Left hindlimb (tissue), 1 donor: ENCODE results near the gene ENPEP.
"Not testable (repeated sequence)": the region's sequence is repeated elsewhere in the genome, so short reads cannot be mapped to it uniquely, and the experiment has no call there.

Experiments used
- DNase-seq: peaks from one replicate; pipeline ENCODE4 v3.0.0-alpha.2; 2018

Gene ENPEP

DNA sequence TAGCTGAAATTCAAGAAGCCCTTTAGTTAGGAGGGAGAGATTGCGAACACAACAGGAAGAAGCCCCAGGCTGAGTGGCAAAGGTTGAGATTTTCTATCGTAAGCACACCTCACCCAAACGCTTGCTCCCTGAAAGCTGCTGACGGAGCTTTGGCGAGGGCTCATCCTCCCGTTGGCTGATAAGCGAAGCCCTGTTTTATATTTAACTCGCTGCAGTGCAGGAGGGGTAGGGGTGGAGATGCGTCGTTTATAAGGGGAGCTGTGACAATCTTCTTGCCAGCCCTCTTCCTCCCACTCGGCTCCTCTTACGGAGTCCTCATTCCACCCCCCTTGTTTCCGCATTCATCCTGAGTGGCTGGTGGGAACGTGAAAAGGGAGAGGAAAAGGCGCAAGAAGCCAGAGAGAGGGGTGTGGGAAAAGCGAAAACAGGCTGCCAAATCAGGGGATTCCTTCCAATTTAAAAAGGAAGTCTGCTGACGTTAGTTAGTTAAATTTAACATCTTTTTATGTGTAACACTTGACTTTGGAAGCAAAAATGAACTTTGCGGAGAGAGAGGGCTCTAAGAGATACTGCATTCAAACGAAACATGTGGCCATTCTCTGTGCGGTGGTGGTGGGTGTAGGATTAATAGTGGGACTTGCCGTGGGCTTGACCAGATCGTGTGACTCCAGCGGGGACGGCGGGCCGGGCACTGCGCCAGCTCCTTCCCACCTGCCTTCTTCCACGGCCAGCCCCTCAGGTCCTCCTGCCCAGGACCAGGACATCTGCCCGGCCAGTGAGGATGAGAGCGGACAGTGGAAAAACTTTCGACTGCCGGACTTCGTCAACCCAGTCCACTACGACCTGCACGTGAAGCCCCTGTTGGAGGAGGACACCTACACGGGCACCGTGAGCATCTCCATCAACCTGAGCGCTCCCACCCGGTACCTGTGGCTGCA, at the start of gene ENPEP:
TSS of gene ENPEP (plus strand) at position 275 of the 938 bp plus-strand sequence. CDS start at position 535, 260 bp downstream.
- peak; percentile 78 for DNase-seq

DNA sequence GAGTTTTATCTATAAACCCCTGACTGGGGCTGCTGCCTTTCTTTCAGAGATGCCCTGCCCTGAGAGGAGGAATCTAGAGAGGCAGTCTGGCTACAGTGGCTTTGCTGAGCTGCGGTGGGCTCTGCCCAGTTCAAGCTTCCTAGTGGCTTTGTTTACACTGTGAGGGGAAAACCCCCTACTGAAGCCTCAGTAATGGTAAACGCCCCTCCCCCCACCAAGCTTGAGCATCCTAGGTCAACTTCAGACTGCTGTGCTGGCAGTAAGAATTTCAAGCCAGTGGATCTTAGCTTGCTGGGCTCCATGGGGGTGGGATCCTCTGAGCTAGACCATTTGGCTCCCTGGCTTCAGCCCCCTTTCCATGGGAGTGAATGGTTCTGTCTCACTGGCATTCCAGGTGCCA, 44.1 kb upstream of the ENPEP start:
- DNase-seq: not testable (repeated sequence)

- DNase-seq: not testable (repeated sequence)
These were observed 38.7 kb upstream of the ENPEP start for GRCh38 chr4:110437292-110437691.

DNA sequence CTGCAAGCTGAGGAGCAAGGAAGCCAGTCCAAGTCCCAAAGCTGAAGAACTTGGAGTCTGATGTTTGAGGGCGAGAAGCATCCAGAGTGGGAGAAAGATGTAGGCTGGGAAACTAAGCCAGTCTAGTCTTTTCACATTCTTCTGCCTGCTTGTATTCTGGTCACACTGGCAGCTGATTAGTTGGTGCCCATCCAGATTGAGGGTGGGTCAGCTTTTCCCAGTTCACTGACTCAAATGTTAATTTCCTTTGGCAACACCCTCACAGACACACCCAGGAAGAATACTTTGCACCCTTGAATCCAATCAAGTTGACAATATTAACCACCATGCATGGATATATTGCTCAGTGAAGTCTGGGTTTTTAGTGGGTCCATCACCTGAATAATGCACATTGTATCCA, 36.7 kb upstream of the ENPEP start:
- not testable (repeated sequence) for DNase-seq

DNA sequence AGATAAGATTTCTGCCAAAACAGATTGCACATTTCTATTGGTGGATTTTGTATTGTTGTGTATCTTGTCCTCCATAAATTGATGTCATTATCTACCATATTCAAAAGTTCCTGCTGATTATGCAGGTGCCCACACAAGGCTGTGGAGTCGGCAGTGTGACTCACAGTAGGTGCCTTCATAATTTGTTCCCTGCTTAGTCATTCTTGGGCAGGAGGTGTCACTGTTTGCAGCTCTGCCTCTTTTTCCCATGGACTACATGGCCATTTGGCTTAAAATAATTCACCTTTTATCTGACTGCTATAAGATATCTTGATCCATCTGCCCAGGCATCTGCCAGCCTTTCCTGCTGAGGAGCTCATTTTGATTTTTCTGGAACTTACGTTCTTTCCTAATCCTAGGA, 33.6 kb upstream of the ENPEP start:
- DNase-seq: no peak

- no peak for DNase-seq
These were observed 33.2 kb upstream of the ENPEP start for GRCh38 chr4:110442788-110443187.

DNA sequence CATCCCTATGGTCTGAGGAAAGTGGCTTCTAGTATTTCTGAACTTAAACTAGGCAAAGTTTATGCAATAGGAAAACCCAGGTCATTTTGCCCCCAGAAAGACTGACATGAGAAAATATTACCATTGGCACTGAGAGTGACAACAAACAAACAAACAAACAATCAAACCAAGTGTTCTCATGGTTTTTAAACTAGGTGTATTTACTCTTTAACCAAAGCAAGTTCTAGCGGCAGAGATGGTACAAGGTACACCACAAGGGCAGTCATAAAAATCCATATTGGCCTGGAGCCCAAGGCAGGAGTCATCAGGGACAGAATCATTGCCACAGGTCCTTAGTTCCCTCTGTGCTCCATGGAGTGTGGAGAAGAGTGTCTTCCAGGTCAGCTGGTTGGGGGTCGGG, 26.0 kb upstream of the ENPEP start:
- no peak for DNase-seq

GRCh38 chr4:110452546-110452945, 23.4 kb upstream of the ENPEP start:
- no peak for DNase-seq

DNA sequence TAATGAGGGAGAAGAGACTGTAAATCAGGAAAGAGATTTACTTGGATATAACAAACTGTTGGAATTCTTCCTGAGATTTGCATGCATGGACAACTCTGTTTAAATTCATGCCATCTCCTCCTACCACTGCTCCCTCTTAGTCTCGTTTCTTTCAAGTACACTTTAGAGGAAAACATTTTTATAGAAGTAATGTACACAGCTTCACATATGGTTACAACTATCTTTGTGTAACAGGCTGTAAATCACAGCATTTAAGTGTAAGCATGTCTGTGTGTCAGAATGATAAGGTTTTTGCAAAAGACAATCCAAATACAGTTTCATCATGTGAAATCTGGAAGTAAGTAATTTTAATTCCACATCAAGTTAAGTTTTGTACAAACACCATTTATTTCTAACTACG, 21.5 kb upstream of the ENPEP start:
- DNase-seq: no peak

DNA sequence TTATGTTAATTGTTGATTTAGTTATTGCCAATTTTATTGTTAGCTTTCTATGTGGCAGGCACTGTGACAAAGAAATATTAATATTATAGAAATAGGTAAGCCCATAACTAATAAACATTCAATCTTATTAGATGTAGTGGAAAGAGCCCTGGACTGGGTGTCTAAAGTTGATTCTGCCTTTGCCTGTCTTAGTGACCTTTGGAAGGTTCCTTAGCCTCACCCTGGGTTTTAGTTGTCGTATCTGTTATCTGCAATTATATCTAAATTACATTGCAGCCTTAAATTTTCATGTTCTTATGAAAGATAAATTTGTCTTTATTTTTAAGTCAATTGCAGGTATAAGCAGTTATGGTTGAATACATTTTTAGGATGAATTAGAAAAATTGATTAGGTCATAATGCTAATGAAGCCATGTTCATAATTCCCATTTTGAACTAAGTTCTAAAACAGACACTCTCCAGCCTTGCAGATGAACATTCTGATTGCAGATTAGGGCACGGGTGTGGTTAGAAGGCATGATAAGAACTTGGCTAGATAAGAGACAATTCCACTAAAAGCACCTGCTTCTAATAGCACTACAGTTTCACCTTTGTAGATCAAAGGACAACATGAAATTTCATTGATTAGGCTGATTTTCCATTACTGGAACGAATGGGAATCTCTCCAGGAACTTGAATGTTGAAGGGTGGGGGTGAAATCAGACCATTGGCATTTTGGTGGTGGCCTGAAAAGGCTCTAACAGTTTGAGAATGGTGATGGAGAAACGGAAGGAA, 17.3 kb upstream of the ENPEP start:
- no peak for DNase-seq

GRCh38 chr4:110460074-110460746, 15.7 kb upstream of the ENPEP start:
- no peak for DNase-seq

GRCh38 chr4:110467400-110467799, 8.6 kb upstream of the ENPEP start:
- no peak for DNase-seq

- no peak for DNase-seq
These were observed 3.2 kb upstream of the ENPEP start for GRCh38 chr4:110472583-110473329.

GRCh38 chr4:110474481-110474880, 1.5 kb upstream of the ENPEP start:
- no peak for DNase-seq

- not testable (repeated sequence) for DNase-seq
These were observed 875 bp upstream of the ENPEP start for GRCh38 chr4:110475080-110475479.

DNA sequence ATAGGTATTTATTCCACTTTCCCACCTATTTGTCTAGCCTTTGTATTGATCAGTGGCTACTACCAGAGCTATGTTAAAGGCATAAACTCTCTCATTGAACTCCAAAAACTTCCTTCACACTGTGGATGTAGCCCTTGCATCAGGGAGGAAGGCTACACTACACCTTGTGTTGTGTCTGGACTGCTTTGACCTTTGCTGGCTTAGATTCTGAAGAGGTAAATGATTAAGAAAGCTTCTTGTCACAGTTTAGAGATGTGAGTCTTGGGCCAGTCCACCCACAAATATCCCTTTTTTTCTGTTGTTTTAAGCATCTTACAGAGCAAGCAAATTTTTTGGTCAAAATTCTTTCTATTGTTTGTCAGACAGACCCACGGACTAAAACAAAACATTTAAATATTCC, 1.9 kb downstream of the ENPEP start:
- no peak for DNase-seq

DNA sequence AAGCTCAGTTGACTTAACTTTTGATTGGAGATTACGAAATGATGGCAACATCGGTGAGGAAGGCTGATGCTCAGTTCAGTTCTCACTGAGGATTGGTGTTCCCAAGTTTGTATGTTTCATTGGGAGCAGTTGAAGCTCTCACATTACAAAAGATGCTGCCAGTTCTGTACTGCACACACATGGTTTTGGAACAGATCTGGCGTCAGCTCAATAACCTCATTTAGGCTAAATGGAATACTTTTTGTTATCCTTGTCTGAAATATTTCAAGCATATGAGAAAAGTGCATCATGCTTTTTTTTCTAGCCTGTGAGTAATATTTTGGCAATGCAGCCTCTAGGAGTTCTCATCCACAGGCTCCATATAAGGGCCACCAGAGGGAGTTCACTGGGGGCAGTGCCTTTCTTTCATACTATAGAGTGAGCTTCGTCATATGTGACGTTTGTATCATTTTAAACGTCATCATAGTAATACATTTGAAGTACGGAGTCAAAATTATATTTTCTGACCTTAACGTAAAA, 4.1 kb downstream of the ENPEP start:
- DNase-seq: peak; percentile 53

DNA sequence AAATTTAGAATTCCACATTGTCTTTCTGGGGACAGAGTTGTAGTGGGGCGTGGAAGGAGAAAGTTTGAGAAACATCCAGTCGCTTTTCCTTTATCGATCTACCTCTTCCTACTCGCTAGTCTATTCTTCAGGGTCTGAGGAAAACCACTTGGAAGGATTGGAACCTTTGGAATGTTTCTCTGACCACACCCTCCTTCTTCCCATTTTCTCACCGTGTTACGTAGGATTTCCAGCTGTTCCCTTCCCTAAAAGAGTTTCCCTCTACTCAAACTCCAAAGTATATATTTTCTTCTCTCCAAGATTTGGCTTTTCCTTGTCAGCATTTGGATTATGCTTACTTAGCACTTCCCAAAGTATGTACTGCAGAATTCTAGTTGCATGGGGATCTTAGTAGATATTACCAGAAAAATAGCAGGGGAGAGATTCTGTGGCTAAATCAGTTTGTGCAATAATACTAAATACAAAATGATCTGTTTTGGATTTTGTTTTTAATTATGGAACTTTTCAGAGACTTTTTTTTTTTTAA, 4.9 kb downstream of the ENPEP start:
- no peak for DNase-seq

- no peak for DNase-seq
These were observed 7.6 kb downstream of the ENPEP start for GRCh38 chr4:110483516-110483915.

GRCh38 chr4:110484029-110484428, 8.1 kb downstream of the ENPEP start:
- DNase-seq: no peak

DNA sequence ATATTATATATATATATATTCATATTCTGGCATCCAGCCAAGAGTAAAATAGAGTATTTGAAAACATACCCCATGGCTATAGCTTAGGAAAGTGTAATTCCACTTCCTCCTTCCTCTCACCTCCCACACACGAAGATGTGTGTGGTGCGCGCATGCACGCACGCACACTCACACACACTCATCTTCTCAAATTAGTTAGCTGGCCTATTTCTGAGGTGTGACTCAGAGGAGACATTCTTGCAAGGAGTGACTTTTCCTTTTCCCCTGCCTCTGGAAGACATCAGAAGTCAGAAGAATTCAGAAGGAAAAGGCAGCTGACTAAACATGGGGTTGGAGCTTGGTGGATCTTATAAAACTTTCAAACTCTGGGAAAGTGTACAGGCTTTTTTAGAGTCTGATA, 8.8 kb downstream of the ENPEP start:
- no peak for DNase-seq

DNA sequence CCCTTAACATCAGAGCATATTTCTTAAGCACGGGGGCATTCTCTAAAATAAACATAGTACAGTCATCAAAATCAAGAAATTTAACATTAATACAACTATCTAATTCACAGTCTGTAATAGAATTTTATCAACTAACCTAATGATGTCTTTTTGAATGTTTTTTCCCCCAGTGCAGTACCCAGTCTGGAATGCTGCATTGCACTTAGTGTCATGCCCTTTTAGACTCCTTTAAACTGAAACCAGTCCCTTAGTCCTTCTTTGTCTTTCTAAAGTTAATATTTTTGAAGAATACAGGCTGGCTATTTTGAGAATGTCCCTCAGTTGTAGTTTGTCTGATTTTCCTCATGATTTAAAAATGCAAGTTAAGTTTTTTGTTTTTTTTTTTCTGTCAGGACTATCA, 9.5 kb downstream of the ENPEP start:
- DNase-seq: no peak
